OCI-LY7 (cell line): ENCODE data around the gene LZTS2. TPM values are rescaled to one million over a fixed set of nuclear protein-coding genes. Genes with fewer than 3 reads are reported as not detected.

Experiments
- BruUV-seq: library from RNA; stranded (reverse); fragments of 400-500 nt; replicated peaks from 2 replicates; lab custom pipeline; 2021; lab: Mats Ljungman, UMichigan
- CTCF ChIA-PET: fragments of 300-600 bp; sonication (Branson Sonifier 250); formaldehyde crosslinking; loops from one replicate; lab custom pipeline; 2022; ENCODE audit warnings: antibody characterized with exemption; ENCODE audit not compliant: unreplicated experiment; lab: Charles Lee
- POLR2A ChIA-PET: fragments of 300-600 bp; sonication (Branson Sonifier 250); formaldehyde crosslinking; loops from one replicate; lab custom pipeline; 2022; ENCODE audit warnings: antibody characterized with exemption; lab: Charles Lee
- DNase-seq: peaks from one replicate; pipeline ENCODE4 v3.0.0-alpha.2; 2015; ENCODE audit warnings: low spot score
- H2AFZ ChIP-seq: fragments of 200-600 bp; sonication (generic), shearing (Covaris generic); 2 replicates; pipeline ENCODE4 v1.6.1; 2014; ENCODE audit warnings: mild to moderate bottlenecking, antibody characterized with exemption, low read length, moderate library complexity
- H3K27ac ChIP-seq: fragments of 200-600 bp; sonication (generic); 2 replicates; pipeline ENCODE4 v1.5.1; 2014; ENCODE audit warnings: mixed run types, low read depth, mild to moderate bottlenecking, moderate library complexity, low read length, inconsistent platforms; ENCODE audit not compliant: poor library complexity, severe bottlenecking
- H3K36me3 ChIP-seq: fragments of 200-600 bp; sonication (generic); 2 replicates; pipeline ENCODE4 v1.6.1; 2014; ENCODE audit warnings: mild to moderate bottlenecking, antibody characterized with exemption, low read length, moderate library complexity, mixed read lengths; ENCODE audit not compliant: insufficient read depth
- H3K4me1 ChIP-seq: fragments of 200-600 bp; sonication (generic); 2 replicates; pipeline ENCODE4 v1.5.1; 2014; ENCODE audit warnings: mild to moderate bottlenecking, low read length; ENCODE audit not compliant: insufficient read depth, poor library complexity, severe bottlenecking
- H3K4me2 ChIP-seq: fragments of 200-600 bp; sonication (generic); 2 replicates; pipeline ENCODE4 v1.6.1; 2014; ENCODE audit warnings: mild to moderate bottlenecking, low read length
- H3K4me3 ChIP-seq: fragments of 200-600 bp; sonication (generic); 2 replicates; pipeline ENCODE4 v1.5.1; 2014; ENCODE audit warnings: mild to moderate bottlenecking, low read depth, low read length; ENCODE audit not compliant: poor library complexity, severe bottlenecking
- H3K79me2 ChIP-seq: fragments of 200-600 bp; sonication (generic); 2 replicates; pipeline ENCODE4 v1.6.1; 2016; ENCODE audit warnings: low read depth, mild to moderate bottlenecking, low read length, moderate library complexity, mixed read lengths; ENCODE audit not compliant: insufficient read depth
- H3K9me2 ChIP-seq: fragments of 200-600 bp; sonication (generic); 2 replicates; pipeline ENCODE4 v1.6.1; 2016; ENCODE audit warnings: mild to moderate bottlenecking, low read length, mixed read lengths; ENCODE audit not compliant: insufficient read depth
- H3K9me3 ChIP-seq: fragments of 200-600 bp; sonication (generic); 2 replicates; pipeline ENCODE4 v1.6.1; 2014; ENCODE audit warnings: mild to moderate bottlenecking, mixed run types, low read length, mixed read lengths
- H4K20me1 ChIP-seq: fragments of 200-600 bp; sonication (generic); 2 replicates; pipeline ENCODE4 v1.6.1; 2014; ENCODE audit warnings: mild to moderate bottlenecking, antibody characterized with exemption, low read length, moderate library complexity, mixed read lengths; ENCODE audit not compliant: insufficient read depth
- EZH2phosphoT487 ChIP-seq: fragments of 200-600 bp; sonication (generic); IDR thresholded peaks from 2 replicates; pipeline ENCODE4 v1.6.1; 2018; ENCODE audit warnings: low read depth, borderline replicate concordance, mild to moderate bottlenecking, mixed run types, antibody characterized with exemption, low read length, moderate library complexity, mixed read lengths
- intact Hi-C: fragments of 100-400 bp; cut with micrococcal nuclease; formaldehyde crosslinking; loops from one replicate; pipeline ENCODE4 v1.10.0; 2022; ENCODE audit not compliant: unreplicated experiment
- total RNA-seq, 2 experiments: library from RNA; depleted of rRNA in 1 of 2; stranded (reverse); fragments of >200 nt in 1 of 2; shearing (Covaris generic) in 1 of 2; gene quantifications; 2 replicates each; pipeline ENCODE4 v1.2.3, GENCODE V29; 2014 to 2022
- TF ChIP-seq, protein P1 (sequence below): fragments of 200-600 bp; sonication (generic); conservative IDR thresholded peaks from 2 replicates; pipeline ENCODE4 v1.5.1; 2014; ENCODE audit warnings: mild to moderate bottlenecking, antibody characterized with exemption, low read length, moderate library complexity, mixed read lengths

The LZTS2 gene
- total RNA-seq, 2 experiments from 2014 or later: 13.6 to 20.3 TPM

DNA sequence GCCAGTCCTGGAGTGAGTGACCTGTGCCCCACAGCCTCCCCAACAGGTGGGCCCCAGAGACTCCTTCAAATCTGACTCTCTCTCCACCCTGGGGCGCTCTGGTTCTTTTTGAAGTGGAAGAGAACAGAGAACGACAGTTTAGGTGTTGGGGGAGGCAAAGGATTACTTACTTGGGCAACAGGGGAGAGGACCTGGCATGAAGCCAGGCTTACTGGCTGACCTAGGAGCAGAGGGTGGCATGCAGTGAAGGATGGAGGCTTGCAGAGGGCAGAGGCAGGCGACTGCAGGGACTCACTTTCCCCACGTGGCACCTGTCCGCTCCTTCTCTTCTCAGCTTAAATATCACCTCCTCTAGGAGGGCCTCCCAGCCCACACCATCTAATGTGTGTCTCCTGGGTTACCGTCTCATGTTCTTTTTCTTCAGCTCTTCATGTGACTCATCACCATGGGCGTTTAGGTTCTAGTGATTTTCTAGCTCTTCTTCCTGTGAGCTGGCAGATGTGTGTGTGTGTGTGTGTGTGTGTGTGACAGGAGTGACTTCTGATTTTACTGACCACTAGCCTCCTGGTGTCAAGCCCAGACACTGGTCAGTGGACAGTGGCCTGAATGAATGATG is 15.5 kb downstream of the LZTS2 start:
- no peaks in the 10 kb centered on the region for H3K79me2 ChIP-seq
- H3K4me3 ChIP-seq: no peak overlapping the region
- TF ChIP-seq, protein P1, sequence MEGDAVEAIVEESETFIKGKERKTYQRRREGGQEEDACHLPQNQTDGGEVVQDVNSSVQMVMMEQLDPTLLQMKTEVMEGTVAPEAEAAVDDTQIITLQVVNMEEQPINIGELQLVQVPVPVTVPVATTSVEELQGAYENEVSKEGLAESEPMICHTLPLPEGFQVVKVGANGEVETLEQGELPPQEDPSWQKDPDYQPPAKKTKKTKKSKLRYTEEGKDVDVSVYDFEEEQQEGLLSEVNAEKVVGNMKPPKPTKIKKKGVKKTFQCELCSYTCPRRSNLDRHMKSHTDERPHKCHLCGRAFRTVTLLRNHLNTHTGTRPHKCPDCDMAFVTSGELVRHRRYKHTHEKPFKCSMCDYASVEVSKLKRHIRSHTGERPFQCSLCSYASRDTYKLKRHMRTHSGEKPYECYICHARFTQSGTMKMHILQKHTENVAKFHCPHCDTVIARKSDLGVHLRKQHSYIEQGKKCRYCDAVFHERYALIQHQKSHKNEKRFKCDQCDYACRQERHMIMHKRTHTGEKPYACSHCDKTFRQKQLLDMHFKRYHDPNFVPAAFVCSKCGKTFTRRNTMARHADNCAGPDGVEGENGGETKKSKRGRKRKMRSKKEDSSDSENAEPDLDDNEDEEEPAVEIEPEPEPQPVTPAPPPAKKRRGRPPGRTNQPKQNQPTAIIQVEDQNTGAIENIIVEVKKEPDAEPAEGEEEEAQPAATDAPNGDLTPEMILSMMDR: no peak
- no peak overlapping the region for H3K27ac ChIP-seq
- H4K20me1 ChIP-seq: no peaks in the 10 kb centered on the region
- intact Hi-C loops: loop anchor here (1.0 to 5.0 kb wide), 3 partner anchors 17 to 1183 kb away; partner anchors contain the start of gene SEMA4G
- H3K4me1 ChIP-seq: peaks cover 11% of the 10 kb centered on the region
- no peaks in the 10 kb centered on the region for H3K9me3 ChIP-seq
- no TSS peak for BruUV-seq
- DNase-seq: no peak
- no peak overlapping the region for H2AFZ ChIP-seq
- no peak overlapping the region for H3K4me2 ChIP-seq
- H3K36me3 ChIP-seq: no peaks in the 10 kb centered on the region
- H3K9me2 ChIP-seq: no peaks in the 10 kb centered on the region
- POLR2A ChIA-PET: interaction anchor here (1.0 kb wide), 1 partner anchor 41 kb away, joined by 5 read pairs; no protein-coding TSS in a partner anchor
- CTCF ChIA-PET: interaction anchor here (0.6 to 1.3 kb wide), 8 partner anchors 10 to 61 kb away, joined by 3 to 6 read pairs (median 3); partner anchors contain the start of gene KAZALD1

DNA sequence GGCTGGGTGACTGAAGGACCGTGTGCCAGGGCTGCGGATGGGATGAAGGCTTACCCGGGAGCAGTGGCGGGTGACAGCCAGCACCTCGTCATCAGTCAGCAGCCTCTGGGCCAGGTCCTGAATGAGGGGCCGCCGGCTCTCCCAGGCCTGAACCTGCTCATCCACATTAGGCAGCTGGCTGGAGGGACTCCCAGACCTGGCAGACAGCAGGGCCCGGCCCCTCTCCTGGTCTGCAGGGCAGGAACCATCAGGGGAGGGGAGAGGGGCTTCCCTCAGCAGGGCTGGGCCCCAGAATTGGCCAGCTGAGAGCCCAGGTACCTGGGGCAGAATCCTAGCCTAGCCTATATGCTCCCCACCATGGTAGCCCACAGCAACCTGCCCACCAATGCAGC is 16.0 kb downstream of the LZTS2 start:
- Histone ChIP-seq H4K20me1 (no peaks in the 10 kb centered on the region), H3K4me2 (no peak overlapping the region), H3K9me3 (no peaks in the 10 kb centered on the region), H2AFZ (no peak overlapping the region), H3K27ac (no peak overlapping the region), H3K4me3 (no peak overlapping the region), H3K36me3 (no peaks in the 10 kb centered on the region), H3K4me1 (peaks cover 11% of the 10 kb centered on the region), H3K79me2 (no peaks in the 10 kb centered on the region), H3K9me2 (no peaks in the 10 kb centered on the region)
- intact Hi-C loops: loop anchor here (2.0 kb wide), 1 partner anchor 47 kb away; the partner anchor contains the start of gene SEMA4G
- POLR2A ChIA-PET: interaction anchor here (1.0 kb wide), 1 partner anchor 42 kb away, joined by 5 read pairs; no protein-coding TSS in a partner anchor
- TF ChIP-seq, protein P1: no peak
- no peak for TF ChIP-seq EZH2phosphoT487
- CTCF ChIA-PET: interaction anchor here (0.6 to 1.0 kb wide), 2 partner anchors 19 to 60 kb away, joined by 3 read pairs; no protein-coding TSS in a partner anchor
- BruUV-seq: no TSS peak
- DNase-seq: no peak

DNA sequence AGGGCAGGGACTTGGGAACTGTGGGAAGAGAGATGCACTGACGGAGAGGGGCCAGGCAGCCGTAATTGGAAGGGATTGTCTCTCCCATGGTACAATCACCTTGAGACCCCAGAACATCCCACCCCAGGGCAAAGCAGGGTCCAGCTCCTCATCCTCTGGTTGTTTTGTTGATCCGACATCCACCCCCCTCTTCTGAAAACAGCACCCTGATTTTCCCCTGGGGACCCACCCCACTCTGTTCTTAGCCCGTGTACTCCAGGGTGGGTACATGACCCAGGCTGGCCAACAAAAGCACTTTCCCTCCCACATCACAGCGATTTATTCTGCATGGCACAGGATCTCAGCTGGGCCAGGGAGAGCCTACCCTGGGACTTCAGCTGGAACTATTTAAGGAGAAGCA is 17.2 kb downstream of the LZTS2 start:
- Histone ChIP-seq H3K27ac (no peak overlapping the region), H3K9me2 (no peaks in the 10 kb centered on the region), H3K4me1 (peaks cover 11% of the 10 kb centered on the region), H2AFZ (no peak overlapping the region), H3K4me2 (no peak overlapping the region), H3K9me3 (no peaks in the 10 kb centered on the region), H4K20me1 (no peaks in the 10 kb centered on the region), H3K36me3 (no peaks in the 10 kb centered on the region), H3K4me3 (no peak overlapping the region), H3K79me2 (no peaks in the 10 kb centered on the region)
- TF ChIP-seq, protein P1: no peak
- TF ChIP-seq EZH2phosphoT487: no peak
- ChIA-PET POLR2A (no interaction called here), CTCF (no interaction called here)
- intact Hi-C loops: no loop called here
- DNase-seq: no peak
- no TSS peak for BruUV-seq
